NCI-H146 treated with DMSO at 0.1 percent for 48 hours (cell line): ENCODE data around the gene FAM240A.

ENCODE experiments used
- DNase-seq: peaks from one replicate; lab custom pipeline; 2025; ENCODE audit not compliant: unreplicated experiment; lab: John Stamatoyannopoulos, UW

FAM240A gene

GRCh38 chr3:46624975-46625490 is 12.7 kb downstream of the FAM240A start:
- DNase-seq, result no peak

- DNase-seq, result no peak
Measured at GRCh38 chr3:46626039-46626438, 13.7 kb downstream of the FAM240A start.

- no peak for DNase-seq
Measured at GRCh38 chr3:46627078-46627477, 14.8 kb downstream of the FAM240A start.

GRCh38 chr3:46628901-46629369 is 16.6 kb downstream of the FAM240A start:
- no peak for DNase-seq

- no peak for DNase-seq
Measured at GRCh38 chr3:46629551-46630517, 17.5 kb downstream of the FAM240A start.

- no peak for DNase-seq
Measured at GRCh38 chr3:46632792-46633191, 20.5 kb downstream of the FAM240A start.

- DNase-seq, result no peak
Measured at GRCh38 chr3:46634856-46635255, 22.5 kb downstream of the FAM240A start.

- DNase-seq, result no peak
Measured at GRCh38 chr3:46639221-46639620, 26.9 kb downstream of the FAM240A start.

GRCh38 chr3:46640927-46641326 is 28.6 kb downstream of the FAM240A start:
- no peak for DNase-seq

- DNase-seq, result no peak
Measured at GRCh38 chr3:46642971-46643370, 30.6 kb downstream of the FAM240A start.

GRCh38 chr3:46643701-46644100 is 31.4 kb downstream of the FAM240A start:
- DNase-seq, result no peak

- DNase-seq, result no peak
Measured at GRCh38 chr3:46646700-46647099, 34.4 kb downstream of the FAM240A start.

GRCh38 chr3:46648096-46648495 is 35.8 kb downstream of the FAM240A start:
- DNase-seq, result no peak

- DNase-seq, result no peak
Measured at GRCh38 chr3:46649436-46649835, 37.1 kb downstream of the FAM240A start.

- DNase-seq, result no peak
Measured at GRCh38 chr3:46651084-46651483, 38.8 kb downstream of the FAM240A start.

GRCh38 chr3:46655271-46655670 is 42.9 kb downstream of the FAM240A start:
- DNase-seq, result no peak

GRCh38 chr3:46656778-46657556 is 44.6 kb downstream of the FAM240A start:
- peak; percentile 85 for DNase-seq

GRCh38 chr3:46659285-46659684 is 47.0 kb downstream of the FAM240A start:
- DNase-seq, result peak; percentile 42

GRCh38 chr3:46660003-46660402 is 47.7 kb downstream of the FAM240A start:
- no peak for DNase-seq

- DNase-seq, result peak; percentile 3
Measured at GRCh38 chr3:46660543-46661523, 48.5 kb downstream of the FAM240A start.
